Endothelial cell of umbilical vein (primary cell): ENCODE measurements around the gene RABEPK. TPM values are rescaled to one million over a fixed set of nuclear protein-coding genes. Genes with fewer than 3 reads are reported as not detected.

Source experiments
- BruUV-seq: library from RNA; stranded (reverse); fragments of 400-500 nt; replicated peaks from 2 replicates; lab custom pipeline; 2021; lab: Mats Ljungman, UMichigan
- CTCF ChIA-PET: fragments of 300-600, 350-600 bp; sonication (Branson Sonifier 250); formaldehyde crosslinking; loops from one replicate; lab custom pipeline; 2021; ENCODE audit warnings: antibody characterized with exemption, inconsistent platforms; lab: Charles Lee
- POLR2A ChIA-PET: fragments of 300-600, 350-600 bp; sonication (Branson Sonifier 250); formaldehyde crosslinking; loops from one replicate; lab custom pipeline; 2021; ENCODE audit warnings: antibody characterized with exemption, inconsistent platforms; lab: Charles Lee
- DNase-seq: peaks from one replicate; pipeline ENCODE4 v3.0.0-alpha.2; 2011; ENCODE audit warnings: low read depth, low spot score
- FAIRE-seq: peaks from 2 replicates; lab custom pipeline; 2011; peaks lifted over from hg19 to GRCh38; lab: Jason Lieb, UNC
- H2AFZ ChIP-seq: 2 replicates; pipeline ENCODE4 v1.6.0; 2012; ENCODE audit warnings: low read depth, low read length, control low read depth, inconsistent platforms
- H3K27ac ChIP-seq: 2 replicates; pipeline ENCODE4 v1.5.1; 2011; ENCODE audit warnings: low read depth, mild to moderate bottlenecking, control low read depth, low read length, moderate library complexity; ENCODE audit not compliant: insufficient read depth
- H3K27me3 ChIP-seq, 2 experiments: 2 replicates each; pipeline versions ENCODE4 v1.6.0 to v1.6.1; 2011; ENCODE audit warnings: low read length in 2 of 2, mixed read lengths in 1 of 2; ENCODE audit not compliant: control insufficient read depth in 2 of 2, insufficient read depth in 2 of 2
- H3K36me3 ChIP-seq, 2 experiments: 2 replicates in 1 of 2; 3 replicates in 1 of 2; pipeline ENCODE4 v1.5.1; 2011; ENCODE audit warnings: low read length in 2 of 2, mild to moderate bottlenecking in 1 of 2, moderate library complexity in 1 of 2; ENCODE audit not compliant: control insufficient read depth in 2 of 2, insufficient read depth in 2 of 2; ENCODE audit errors: extremely low read depth in 1 of 2
- H3K4me1 ChIP-seq: 3 replicates; pipeline ENCODE4 v1.5.1; 2011; ENCODE audit warnings: mild to moderate bottlenecking, low read length; ENCODE audit not compliant: control insufficient read depth, insufficient read depth; ENCODE audit errors: extremely low read depth
- H3K4me2 ChIP-seq: 2 replicates; pipeline ENCODE4 v1.6.1; 2011; ENCODE audit warnings: low read length, control low read depth, mixed read lengths; ENCODE audit not compliant: insufficient read depth
- H3K4me3 ChIP-seq, 3 experiments: fragments of 200-600 bp in 1 of 3; sonication (generic), shearing (Covaris generic) in 1 of 3; replicated peaks in 1 of 3; 2 replicates each; pipeline ENCODE4 v1.5.1; 2011 to 2016; ENCODE audit warnings: control low read depth in 3 of 3, low read length in 3 of 3, mild to moderate bottlenecking in 2 of 3, inconsistent platforms in 1 of 3, low read depth in 1 of 3, moderate library complexity in 1 of 3; ENCODE audit not compliant: insufficient read depth in 1 of 3
- H3K79me2 ChIP-seq: 2 replicates; pipeline ENCODE4 v1.6.0; 2012; ENCODE audit warnings: low read length, inconsistent platforms; ENCODE audit not compliant: control insufficient read depth, insufficient read depth
- H3K9ac ChIP-seq: replicated peaks from 2 replicates; pipeline ENCODE3; 2011; ENCODE audit warnings: low read length, control low read depth; ENCODE audit not compliant: insufficient read depth; ENCODE audit errors: extremely low read depth
- H3K9me1 ChIP-seq: replicated peaks from 3 replicates; pipeline ENCODE4 v1.6.0; 2011; ENCODE audit warnings: mild to moderate bottlenecking, low read length; ENCODE audit not compliant: control insufficient read depth, insufficient read depth; ENCODE audit errors: extremely low read depth
- H3K9me3 ChIP-seq: replicated peaks from 2 replicates; pipeline ENCODE4 v1.5.1; 2012; ENCODE audit warnings: low read length, inconsistent platforms; ENCODE audit not compliant: control insufficient read depth, insufficient read depth
- H4K20me1 ChIP-seq: replicated peaks from 2 replicates; pipeline ENCODE3; 2011; ENCODE audit warnings: mild to moderate bottlenecking, low read length; ENCODE audit not compliant: control insufficient read depth, insufficient read depth; ENCODE audit errors: extremely low read depth
- EZH2 ChIP-seq: IDR thresholded peaks from 2 replicates; pipeline ENCODE4 v1.6.1; 2012; ENCODE audit warnings: borderline replicate concordance, low read depth, mild to moderate bottlenecking, moderate library complexity, low read length, inconsistent platforms; ENCODE audit not compliant: severe bottlenecking
- FOS ChIP-seq: IDR thresholded peaks from 2 replicates; pipeline ENCODE4 v1.6.1; 2011; ENCODE audit warnings: mild to moderate bottlenecking, low read length, moderate library complexity, borderline replicate concordance; ENCODE audit not compliant: insufficient read depth
- GATA2 ChIP-seq: IDR thresholded peaks from 2 replicates; pipeline ENCODE4 v1.7.0; 2011; ENCODE audit warnings: low read depth, mild to moderate bottlenecking, moderate library complexity, mixed read lengths, low read length; ENCODE audit not compliant: insufficient read length, insufficient read depth
- JUN ChIP-seq: IDR thresholded peaks from 2 replicates; pipeline ENCODE4 v1.6.1; 2011; ENCODE audit warnings: borderline replicate concordance, low read depth; ENCODE audit not compliant: insufficient read length, insufficient read depth
- MYC ChIP-seq: IDR thresholded peaks from one replicate; pipeline ENCODE4 v1.6.1; 2011; ENCODE audit warnings: mild to moderate bottlenecking, low read depth, low read length
- POLR2AphosphoS5 ChIP-seq: IDR thresholded peaks from 2 replicates; pipeline ENCODE4 v1.6.1; 2012; ENCODE audit warnings: low read depth, mild to moderate bottlenecking, control low read depth, low read length, moderate library complexity; ENCODE audit not compliant: insufficient read depth
- dilution Hi-C: fragments of 300-500 bp; cut with MboI; formaldehyde crosslinking; loops from one replicate; pipeline ENCODE4 v1.15.0; 2019; ENCODE audit warnings: low sequenced_read_pairs; ENCODE audit not compliant: extremely low pct_ligation_motif_present
- intact Hi-C: fragments of 100-400 bp; cut with micrococcal nuclease; formaldehyde crosslinking; loops from one replicate; pipeline ENCODE4 v1.10.0; 2022
- polyA plus RNA-seq, 4 experiments: library from polyadenylated mRNA; depleted of rRNA in 3 of 4; stranded (reverse) in 3 of 4; unstranded in 1 of 4; fragments of >200 nt; gene quantifications; 2 replicates each; pipeline versions ENCODE4 v1.2.1 to v1.2.3, GENCODE V29; 2011 to 2012; ENCODE audit warnings: missing spikeins in 1 of 4
- total RNA-seq: library from RNA; stranded (reverse); gene quantifications from 2 replicates; pipeline ENCODE4 v1.2.3, GENCODE V29; 2021
- TF ChIP-seq, protein P1 (sequence below): IDR thresholded peaks from 2 replicates; pipeline ENCODE4 v1.6.1; 2011; ENCODE audit not compliant: insufficient read depth, insufficient read length
- TF ChIP-seq, protein P2 (sequence below), 2 donors: IDR thresholded peaks; 1 replicate in 1 of 2; 2 replicates in 1 of 2; pipeline ENCODE4 v1.5.1; 2011; ENCODE audit warnings: low read length in 2 of 2, mild to moderate bottlenecking in 2 of 2, moderate library complexity in 2 of 2, control low read depth in 1 of 2, inconsistent platforms in 1 of 2, low read depth in 1 of 2; ENCODE audit not compliant: insufficient read depth in 1 of 2; ENCODE audit errors: extremely low read depth in 1 of 2

Gene RABEPK
- total and polyA plus RNA-seq, 2 donors (not counting 3 experiments of a cell fraction or from before 2014, with no cell fraction given): 18.2 to 23.0 TPM

DNA sequence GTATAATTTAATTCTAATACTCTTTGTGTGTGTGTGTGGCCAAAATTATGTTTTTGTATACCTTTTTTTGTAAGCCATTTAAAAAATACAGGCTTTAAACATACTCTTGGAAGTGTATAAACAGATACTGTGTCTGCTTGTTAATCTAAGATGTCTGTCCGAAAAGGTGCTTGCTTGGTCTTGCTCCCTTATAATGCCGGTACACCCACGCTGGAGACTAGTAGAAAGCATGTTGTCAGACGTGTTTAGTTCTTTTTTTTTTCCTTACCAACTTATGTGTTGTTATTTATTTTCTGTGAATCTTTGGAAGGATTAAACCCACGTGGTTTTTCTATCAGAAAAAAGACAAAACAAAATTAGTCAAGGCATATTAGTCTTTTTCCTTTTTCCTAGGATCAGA, 70.7 kb downstream of the RABEPK start:
- CTCF ChIA-PET: no interaction called here
- Histone ChIP-seq H3K27ac (no peak overlapping the region), H3K79me2 (peaks cover 57% of the 10 kb centered on the region), H3K36me3 (peaks cover 0 to 2% of the 10 kb centered on the region in 2 experiments), H4K20me1 (no peaks in the 10 kb centered on the region), H3K9ac (no peak overlapping the region), H3K27me3 (no peaks in the 10 kb centered on the region), H3K9me1 (no peaks in the 10 kb centered on the region), H3K9me3 (no peaks in the 10 kb centered on the region), H3K4me3 (no peak overlapping the region), H3K4me1 (no peaks in the 10 kb centered on the region), H3K4me2 (no peak overlapping the region), H2AFZ (no peak overlapping the region)
- POLR2A ChIA-PET: no interaction called here
- dilution Hi-C loops: no loop called here
- no peak for FAIRE-seq
- BruUV-seq: no TSS peak
- intact Hi-C loops: no loop called here
- TF ChIP-seq EZH2 (no peak), GATA2 (no peak), FOS (no peak), JUN (no peak), POLR2AphosphoS5 (no peak), MYC (no peak)
- TF ChIP-seq, protein P1, sequence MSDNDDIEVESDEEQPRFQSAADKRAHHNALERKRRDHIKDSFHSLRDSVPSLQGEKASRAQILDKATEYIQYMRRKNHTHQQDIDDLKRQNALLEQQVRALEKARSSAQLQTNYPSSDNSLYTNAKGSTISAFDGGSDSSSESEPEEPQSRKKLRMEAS: no peak
- TF ChIP-seq, protein P2, sequence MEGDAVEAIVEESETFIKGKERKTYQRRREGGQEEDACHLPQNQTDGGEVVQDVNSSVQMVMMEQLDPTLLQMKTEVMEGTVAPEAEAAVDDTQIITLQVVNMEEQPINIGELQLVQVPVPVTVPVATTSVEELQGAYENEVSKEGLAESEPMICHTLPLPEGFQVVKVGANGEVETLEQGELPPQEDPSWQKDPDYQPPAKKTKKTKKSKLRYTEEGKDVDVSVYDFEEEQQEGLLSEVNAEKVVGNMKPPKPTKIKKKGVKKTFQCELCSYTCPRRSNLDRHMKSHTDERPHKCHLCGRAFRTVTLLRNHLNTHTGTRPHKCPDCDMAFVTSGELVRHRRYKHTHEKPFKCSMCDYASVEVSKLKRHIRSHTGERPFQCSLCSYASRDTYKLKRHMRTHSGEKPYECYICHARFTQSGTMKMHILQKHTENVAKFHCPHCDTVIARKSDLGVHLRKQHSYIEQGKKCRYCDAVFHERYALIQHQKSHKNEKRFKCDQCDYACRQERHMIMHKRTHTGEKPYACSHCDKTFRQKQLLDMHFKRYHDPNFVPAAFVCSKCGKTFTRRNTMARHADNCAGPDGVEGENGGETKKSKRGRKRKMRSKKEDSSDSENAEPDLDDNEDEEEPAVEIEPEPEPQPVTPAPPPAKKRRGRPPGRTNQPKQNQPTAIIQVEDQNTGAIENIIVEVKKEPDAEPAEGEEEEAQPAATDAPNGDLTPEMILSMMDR (IDR thresholded peaks at IDR 0.05; ENCODE audit: extremely low read depth in 1 of 2, insufficient read depth in 1 of 2, low read depth in 1 of 2, low read length in 2 of 2): no peak
- no peak for DNase-seq
